K562 (cell line): ENCODE data around the gene MRGPRF. TPM values are rescaled to one million over a fixed set of nuclear protein-coding genes. Genes with fewer than 3 reads are reported as not detected.

Experiments used
- ATAC-seq: fragments of 200-7000 bp; cut with Tn5 transposase; 3 replicates; pipeline ENCODE4 v1.9.1; 2020; ENCODE audit warnings: moderate library complexity
- BruUV-seq: library from RNA; stranded (reverse); fragments of 400-500 nt; replicated peaks from 2 replicates; lab custom pipeline; 2021; lab: Mats Ljungman, UMichigan
- CTCF ChIA-PET: fragments of 300-600 bp; formaldehyde crosslinking; extraction: SDS; loops from one replicate; lab custom pipeline; 2021; ENCODE audit warnings: low intra/inter-chr PET ratio; lab: Yijun Ruan, JAX
- POLR2A ChIA-PET: fragments of 300-600, 350-650 bp; sonication (Branson Sonifier 250); formaldehyde crosslinking; extraction: SDS; loops from one replicate; lab custom pipeline; 2021; ENCODE audit warnings: antibody characterized with exemption, inconsistent platforms; lab: Yijun Ruan, JAX
- DNase-seq, 4 experiments: peaks; one replicate each; pipeline versions ENCODE4 v3.0.0 to v3.0.0-alpha.2; 2011 to 2018; ENCODE audit warnings: low spot score in 3 of 4, mixed read lengths in 3 of 4; ENCODE audit errors: extremely low read depth in 1 of 4
- FAIRE-seq: peaks from 2 replicates; lab custom pipeline; 2011; peaks lifted over from hg19 to GRCh38; lab: Jason Lieb, UNC
- H2AFZ ChIP-seq: 2 replicates; pipeline ENCODE4 v1.6.0; 2011; ENCODE audit warnings: low read depth, low read length, control low read depth, inconsistent platforms
- H3K27ac ChIP-seq: fragments of 200-600 bp; 3 replicates; pipeline ENCODE4 v1.8.0; 2011; ENCODE audit warnings: low read depth, mild to moderate bottlenecking, control low read depth, inconsistent platforms, low read length, moderate library complexity, mixed read lengths; ENCODE audit errors: extremely low read depth
- H3K27me3 ChIP-seq, 2 experiments: fragments of 300-600 bp in 1 of 2; 2 replicates in 1 of 2; 3 replicates in 1 of 2; pipeline versions ENCODE4 v1.6.0 to v1.8.0; 2011; ENCODE audit warnings: inconsistent platforms in 2 of 2, low read length in 2 of 2, mild to moderate bottlenecking in 1 of 2, mixed read lengths in 1 of 2, moderate library complexity in 1 of 2; ENCODE audit not compliant: control insufficient read depth in 2 of 2, insufficient read depth in 2 of 2
- H3K36me3 ChIP-seq: fragments of 300-600 bp; 3 replicates; pipeline ENCODE4 v1.8.0; 2011; ENCODE audit warnings: mild to moderate bottlenecking, low read length, inconsistent platforms; ENCODE audit not compliant: control insufficient read depth, insufficient read depth
- H3K4me1 ChIP-seq, 2 experiments: fragments of 200-600 bp in 1 of 2; replicated peaks in 1 of 2; 2 replicates in 1 of 2; 3 replicates in 1 of 2; pipeline versions ENCODE4 v1.5.1 to v1.8.0; 2011; ENCODE audit warnings: inconsistent platforms in 2 of 2, low read length in 2 of 2, mild to moderate bottlenecking in 1 of 2, mixed read lengths in 1 of 2, moderate library complexity in 1 of 2; ENCODE audit not compliant: control insufficient read depth in 2 of 2, insufficient read depth in 2 of 2
- H3K4me2 ChIP-seq: 2 replicates; pipeline ENCODE4 v1.6.1; 2011; ENCODE audit warnings: low read length, control low read depth, inconsistent platforms, mixed read lengths; ENCODE audit not compliant: insufficient read depth
- H3K4me3 ChIP-seq: fragments of 200-600 bp; sonication (generic), shearing (Covaris generic); 2 replicates; pipeline ENCODE4 v1.5.1; 2016; ENCODE audit warnings: control low read depth, inconsistent platforms
- H3K79me2 ChIP-seq: fragments of 200-600 bp; 3 replicates; pipeline ENCODE4 v1.8.0; 2011; ENCODE audit warnings: low read length, inconsistent platforms; ENCODE audit not compliant: control insufficient read depth, insufficient read depth
- H3K9ac ChIP-seq, 2 experiments: 2 replicates each; pipeline versions ENCODE4 v1.6.0 to v1.6.1; 2011; ENCODE audit warnings: low read depth in 2 of 2, low read length in 2 of 2, control low read depth in 1 of 2, inconsistent platforms in 1 of 2, mild to moderate bottlenecking in 1 of 2, mixed read lengths in 1 of 2; ENCODE audit not compliant: insufficient read depth in 1 of 2
- H3K9me1 ChIP-seq: one replicate; pipeline ENCODE4 v1.6.0; 2011; ENCODE audit warnings: inconsistent platforms, mild to moderate bottlenecking, low read length, moderate library complexity; ENCODE audit not compliant: control insufficient read depth, insufficient read depth
- H3K9me3 ChIP-seq: replicated peaks from 2 replicates; pipeline ENCODE4 v1.5.1; 2011; ENCODE audit warnings: low read depth, low read length, inconsistent platforms; ENCODE audit not compliant: control insufficient read depth, insufficient read depth
- H4K20me1 ChIP-seq: replicated peaks from 2 replicates; pipeline ENCODE4 v1.6.1; 2011; ENCODE audit warnings: low read length, inconsistent platforms, mixed read lengths; ENCODE audit not compliant: control insufficient read depth, insufficient read depth
- HNRNPUL1 ChIP-seq: fragments of 200-400 bp; formaldehyde crosslinking; IDR thresholded peaks from 2 replicates; pipeline ENCODE4 v1.6.1; 2017; ENCODE audit warnings: low read length
- RFX1 ChIP-seq: fragments of 450-650 bp; IDR thresholded peaks from 2 replicates; pipeline ENCODE4 v1.6.1; 2016; ENCODE audit warnings: mild to moderate bottlenecking, moderate library complexity
- RNF2 ChIP-seq: sonication (generic); IDR thresholded peaks from 2 replicates; pipeline ENCODE4 v1.6.1; 2016
- ZNF707 ChIP-seq: fragments of 250-450 bp; sonication (Bioruptor Pico); conservative IDR thresholded peaks from 2 replicates; pipeline ENCODE4 v1.8.0; 2022; ENCODE audit warnings: inconsistent platforms, mild to moderate bottlenecking, moderate library complexity
- WGBS: fragments of 100-300 bp; shearing (Covaris generic); methylation state at CpG from one replicate; pipeline ENCODE4 v1.1.6; 2016; ENCODE audit warnings: low coverage, mixed read lengths; ENCODE audit not compliant: insufficient coverage; ENCODE audit errors: missing lambda C conversion rate; 5-methylcytosine and 5-hydroxymethylcytosine counted together
- in situ Hi-C: fragments of 300-500 bp; cut with MboI; formaldehyde crosslinking; loops from 4 replicates; pipeline ENCODE4 v1.15.0; 2018; ENCODE audit warnings: inconsistent platforms, mixed read lengths
- intact Hi-C: fragments of 100-400 bp; cut with micrococcal nuclease; formaldehyde crosslinking; loops from 2 replicates; pipeline ENCODE4 v1.14.2; 2022
- polyA plus RNA-seq, 8 experiments: library from polyadenylated mRNA; depleted of rRNA in 4 of 8; stranded (reverse) in 5 of 8; unstranded in 3 of 8; fragments of >200 nt; fragmentation: Nextera tagmentation in 2 of 8; fragmentation: Illumina TruSeq in 1 of 8; extraction: Ambion mirVana in 2 of 8; extraction: Trizol in 1 of 8; gene quantifications; 2 replicates each; pipeline versions ENCODE4 v1.2.1 to v1.2.3, GENCODE V29; 2011 to 2014; ENCODE audit warnings: inconsistent platforms in 1 of 8, missing spikeins in 1 of 8
- total RNA-seq, 7 experiments: library from RNA; depleted of rRNA in 6 of 7; stranded (reverse); fragments of >200 nt in 6 of 7; fragmentation: Illumina TruSeq in 2 of 7; extraction: Trizol in 2 of 7; gene quantifications; 2 replicates each; pipeline versions ENCODE4 v1.2.1 to v1.2.3, GENCODE V29; 2011 to 2021; ENCODE audit warnings: low replicate concordance in 1 of 7
- TF ChIP-seq, protein P1 (sequence below), 3 experiments: fragments of 200-800 bp in 1 of 3; sonication (Bioruptor generic) in 1 of 3; sonication (generic) in 1 of 3; formaldehyde crosslinking in 1 of 3; IDR thresholded peaks; 2 replicates each; pipeline versions ENCODE4 v1.6.1 to v1.8.0; 2016 to 2022; ENCODE audit warnings: mild to moderate bottlenecking in 2 of 3, missing compliant biosample characterization in 2 of 3, missing genetic modification characterization in 2 of 3, missing genetic modification reagents in 1 of 3
- TF ChIP-seq, protein P2 (sequence below): sonication (generic); formaldehyde crosslinking; IDR thresholded peaks from 2 replicates; pipeline ENCODE4 v1.4.0; 2020; ENCODE audit warnings: mild to moderate bottlenecking, missing genetic modification reagents

MRGPRF gene
- total and polyA plus RNA-seq, 9 of the 15 experiments (the other 6 are each of a cell fraction or from before 2014, with no cell fraction given), result not detected

DNA sequence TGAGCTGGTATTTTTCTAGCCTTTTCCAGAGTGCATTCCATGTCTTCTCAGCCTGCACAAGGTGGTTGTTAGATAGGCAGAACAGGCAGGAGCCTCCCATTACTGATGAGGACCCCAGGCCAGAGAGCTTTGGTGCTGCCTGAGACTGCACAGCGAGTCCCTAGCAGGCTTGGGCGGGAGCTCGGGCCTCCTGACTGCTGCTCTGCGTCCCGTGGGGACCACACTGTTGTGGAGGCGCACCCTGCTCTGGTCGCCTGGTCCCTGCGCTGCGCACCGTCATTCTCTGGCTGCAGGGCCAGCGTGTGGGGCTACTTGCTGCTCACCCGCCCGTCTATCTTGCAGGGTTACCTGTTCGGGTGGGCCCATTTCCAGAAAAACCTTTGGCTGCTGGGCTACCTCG lies 44.2 kb upstream of the MRGPRF start (continued):
- TF ChIP-seq, protein P1, sequence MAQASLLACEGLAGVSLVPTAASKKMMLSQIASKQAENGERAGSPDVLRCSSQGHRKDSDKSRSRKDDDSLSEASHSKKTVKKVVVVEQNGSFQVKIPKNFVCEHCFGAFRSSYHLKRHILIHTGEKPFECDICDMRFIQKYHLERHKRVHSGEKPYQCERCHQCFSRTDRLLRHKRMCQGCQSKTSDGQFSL (CRISPR knock-in tag; IDR thresholded peaks at IDR 0.05), result no peak
- TF ChIP-seq, protein P1 (tag; IDR thresholded peaks at IDR 0.05), result no peak
- no peak for TF ChIP-seq HNRNPUL1
- TF ChIP-seq ZNF707, result no peak
- no peak for TF ChIP-seq RFX1
- TF ChIP-seq, all 486 proteins: peak for 0

DNA sequence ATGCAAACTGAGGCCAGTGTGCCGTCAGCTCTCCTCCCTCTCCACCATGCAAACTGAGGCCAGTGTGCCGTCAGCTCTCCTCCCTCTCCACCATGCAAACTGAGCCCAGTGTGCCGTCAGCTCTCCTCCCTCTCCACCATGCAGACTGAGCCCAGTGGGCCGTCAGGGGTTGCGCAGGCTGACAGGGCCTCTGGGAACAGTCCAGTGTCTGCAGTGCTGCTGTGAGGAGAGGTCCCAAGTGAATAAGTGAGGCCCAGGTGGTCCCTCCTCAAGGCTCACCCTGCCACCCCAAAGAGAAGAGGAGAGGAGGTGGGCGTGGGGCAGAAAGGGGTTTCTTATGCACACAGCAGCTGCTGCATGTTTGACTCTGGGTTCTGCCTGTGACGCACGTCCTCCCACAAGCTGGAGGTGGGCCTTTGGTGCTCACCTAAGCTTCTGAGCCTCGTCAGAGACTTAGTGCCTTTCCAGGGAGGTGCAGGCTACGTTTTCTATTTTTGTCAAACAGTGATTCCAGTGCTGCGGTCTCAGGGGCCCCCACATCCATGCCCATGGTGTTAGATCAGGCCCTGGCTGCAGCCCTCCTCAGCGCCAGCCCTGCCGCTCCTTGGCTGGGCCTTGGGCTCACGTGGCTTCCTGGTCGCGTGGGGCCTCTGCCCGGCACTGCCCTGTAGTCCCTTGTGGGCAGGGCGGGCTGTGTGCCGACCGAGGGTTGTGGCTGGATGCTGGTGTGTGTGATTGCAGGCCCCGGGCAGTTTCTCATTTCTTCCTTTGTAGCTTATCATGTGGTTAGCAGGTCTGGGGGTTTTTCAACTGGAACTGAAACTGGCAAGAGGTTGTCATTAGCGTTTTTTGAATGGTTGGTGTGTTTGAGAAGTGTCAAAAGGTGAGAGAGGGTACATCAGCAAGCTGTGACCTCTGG lies 42.8 kb upstream of the MRGPRF start:
- no peaks in the 10 kb centered on the region for H3K27me3 ChIP-seq
- ATAC-seq (no peak), DNase-seq (no peak), FAIRE-seq (no peak)
- peaks cover 17% of the 10 kb centered on the region; the same call in 1 of the 2 replicates for H4K20me1 ChIP-seq
- no TSS peak for BruUV-seq
- H2AFZ ChIP-seq, result no peak overlapping the region
- H3K4me1 ChIP-seq, result peaks cover 0 to 31% of the 10 kb centered on the region in 2 experiments; a peak in 2 of 5 replicates
- no peaks in the 10 kb centered on the region; the same call in 2 of the 3 replicates for H3K36me3 ChIP-seq
- no peak overlapping the region for H3K9ac ChIP-seq
- WGBS, result 73% methylated on average over 17 of the region's 22 CpGs
- in situ Hi-C loops, result no loop called here
- ChIA-PET CTCF (no interaction called here), POLR2A (interaction anchor here (0.8 kb wide), 1 partner anchor 18 kb away, joined by 3 read pairs; no protein-coding TSS in a partner anchor)
- H3K4me2 ChIP-seq, result no peak overlapping the region
- intact Hi-C loops, result no loop called here
- no peaks in the 10 kb centered on the region for H3K9me3 ChIP-seq
- TF ChIP-seq, protein P2, sequence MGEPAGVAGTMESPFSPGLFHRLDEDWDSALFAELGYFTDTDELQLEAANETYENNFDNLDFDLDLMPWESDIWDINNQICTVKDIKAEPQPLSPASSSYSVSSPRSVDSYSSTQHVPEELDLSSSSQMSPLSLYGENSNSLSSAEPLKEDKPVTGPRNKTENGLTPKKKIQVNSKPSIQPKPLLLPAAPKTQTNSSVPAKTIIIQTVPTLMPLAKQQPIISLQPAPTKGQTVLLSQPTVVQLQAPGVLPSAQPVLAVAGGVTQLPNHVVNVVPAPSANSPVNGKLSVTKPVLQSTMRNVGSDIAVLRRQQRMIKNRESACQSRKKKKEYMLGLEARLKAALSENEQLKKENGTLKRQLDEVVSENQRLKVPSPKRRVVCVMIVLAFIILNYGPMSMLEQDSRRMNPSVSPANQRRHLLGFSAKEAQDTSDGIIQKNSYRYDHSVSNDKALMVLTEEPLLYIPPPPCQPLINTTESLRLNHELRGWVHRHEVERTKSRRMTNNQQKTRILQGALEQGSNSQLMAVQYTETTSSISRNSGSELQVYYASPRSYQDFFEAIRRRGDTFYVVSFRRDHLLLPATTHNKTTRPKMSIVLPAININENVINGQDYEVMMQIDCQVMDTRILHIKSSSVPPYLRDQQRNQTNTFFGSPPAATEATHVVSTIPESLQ, result no peak
- no peak for TF ChIP-seq RNF2
- no peak overlapping the region for H3K27ac ChIP-seq
- no peaks in the 10 kb centered on the region for H3K9me1 ChIP-seq
- no peak overlapping the region for H3K4me3 ChIP-seq
- no peaks in the 10 kb centered on the region for H3K79me2 ChIP-seq
